K562 (cell line): ENCODE data around the gene ATXN10. TPM values are rescaled to one million over a fixed set of nuclear protein-coding genes. Genes with fewer than 3 reads are reported as not detected.

ENCODE experiments used
- BACH1 ChIP-seq: fragments of 200-800 bp; sonication (Bioruptor generic); IDR thresholded peaks from 2 replicates; pipeline ENCODE4 v1.6.1; 2016; ENCODE audit warnings: missing genetic modification characterization, missing compliant biosample characterization
- BCOR ChIP-seq: fragments of 450-650 bp; IDR thresholded peaks from 2 replicates; pipeline ENCODE4 v1.6.1; 2016
- CEBPB ChIP-seq: fragments of 450-650 bp; IDR thresholded peaks from 2 replicates; pipeline ENCODE4 v1.6.1; 2016; ENCODE audit warnings: missing genetic modification characterization, missing compliant biosample characterization
- CREM ChIP-seq: IDR thresholded peaks from 2 replicates; pipeline ENCODE4 v1.6.1; 2014; ENCODE audit warnings: antibody characterized with exemption, low read depth
- CXXC5 ChIP-seq: fragments of 250-450 bp; sonication (Bioruptor Pico); IDR thresholded peaks from 2 replicates; pipeline ENCODE4 v1.8.0; 2022; ENCODE audit warnings: inconsistent platforms, mild to moderate bottlenecking, moderate library complexity
- DNMT1 ChIP-seq: fragments of 450-650 bp; IDR thresholded peaks from 2 replicates; pipeline ENCODE4 v1.6.1; 2016; ENCODE audit warnings: antibody characterized with exemption, mild to moderate bottlenecking
- ELF1 ChIP-seq: fragments of 200-800 bp; sonication (Bioruptor generic); IDR thresholded peaks from 2 replicates; pipeline ENCODE4 v1.6.1; 2016; ENCODE audit warnings: missing genetic modification characterization, missing compliant biosample characterization
- FOXP4 ChIP-seq: sonication (generic); formaldehyde crosslinking; IDR thresholded peaks from 2 replicates; pipeline ENCODE4 v1.8.0; 2022; ENCODE audit warnings: mild to moderate bottlenecking, missing genetic modification reagents, borderline replicate concordance
- GABPA ChIP-seq: fragments of 200-800 bp; sonication (Bioruptor generic); conservative IDR thresholded peaks from 2 replicates; pipeline ENCODE4 v1.6.1; 2016; ENCODE audit warnings: low read depth, missing genetic modification characterization, missing compliant biosample characterization
- HCFC1 ChIP-seq: IDR thresholded peaks from 2 replicates; pipeline ENCODE4 v1.6.1; 2012; ENCODE audit warnings: low read depth, low read length, improper control_type of control experiment
- HNRNPLL ChIP-seq: fragments of 200-400 bp; formaldehyde crosslinking; IDR thresholded peaks from 2 replicates; pipeline ENCODE4 v1.6.1; 2017; ENCODE audit warnings: low read length, low read depth, mild to moderate bottlenecking; ENCODE audit not compliant: poor library complexity, severe bottlenecking
- MAFK ChIP-seq: IDR thresholded peaks from 2 replicates; pipeline ENCODE4 v1.6.1; 2011; ENCODE audit warnings: low read length, improper control_type of control experiment
- MXD1 ChIP-seq: fragments of 250-450 bp; sonication (Bioruptor Pico); IDR thresholded peaks from 2 replicates; pipeline ENCODE4 v1.8.0; 2021; ENCODE audit warnings: borderline replicate concordance, mild to moderate bottlenecking, moderate library complexity; ENCODE audit not compliant: poor library complexity, severe bottlenecking
- NFE2 ChIP-seq: IDR thresholded peaks from 2 replicates; pipeline ENCODE4 v1.6.1; 2014; ENCODE audit warnings: antibody characterized with exemption, low read depth
- NR2C1 ChIP-seq, 2 experiments: fragments of 450-650 bp; IDR thresholded peaks; 2 replicates each; pipeline ENCODE4 v1.6.1; 2017; ENCODE audit warnings: mild to moderate bottlenecking in 2 of 2, antibody characterized with exemption in 1 of 2, inconsistent platforms in 1 of 2, missing compliant biosample characterization in 1 of 2, missing genetic modification characterization in 1 of 2
- NRF1 ChIP-seq, 2 experiments: fragments of 450-650 bp; IDR thresholded peaks in 1 of 2; conservative IDR thresholded peaks in 1 of 2; 2 replicates each; pipeline ENCODE4 v1.6.1; 2014; ENCODE audit warnings: mild to moderate bottlenecking in 2 of 2
- RBM25 ChIP-seq: fragments of 200-400 bp; formaldehyde crosslinking; IDR thresholded peaks from 2 replicates; pipeline ENCODE4 v1.6.1; 2018; ENCODE audit warnings: low read length, low read depth, moderate library complexity; ENCODE audit not compliant: severe bottlenecking
- SAP30 ChIP-seq: fragments of 200-600 bp; sonication (generic); IDR thresholded peaks from 2 replicates; pipeline ENCODE4 v1.6.1; 2012; ENCODE audit warnings: borderline replicate concordance, low read depth, mild to moderate bottlenecking, moderate library complexity, low read length, control low read depth, inconsistent platforms; ENCODE audit not compliant: insufficient read depth, poor library complexity, severe bottlenecking
- SREBF1 ChIP-seq: fragments of 150-350 bp; IDR thresholded peaks from 2 replicates; pipeline ENCODE4 v1.6.1; 2014; ENCODE audit warnings: antibody characterized with exemption, low read depth, low read length, borderline replicate concordance
- U2AF2 ChIP-seq: fragments of 200-400 bp; formaldehyde crosslinking; optimal IDR thresholded peaks from 2 replicates; pipeline ENCODE3; 2017; ENCODE audit warnings: low read depth, mild to moderate bottlenecking, low read length
- ZNF311 ChIP-seq: fragments of 250-450 bp; sonication (Bioruptor Pico); IDR thresholded peaks from 2 replicates; pipeline ENCODE4 v1.4.0; 2020; ENCODE audit warnings: mild to moderate bottlenecking, moderate library complexity
- ZNF77 ChIP-seq: fragments of 250-450 bp; sonication (Bioruptor Pico); IDR thresholded peaks from 2 replicates; pipeline ENCODE4 v1.5.0; 2020
- polyA plus RNA-seq, 8 experiments: library from polyadenylated mRNA; depleted of rRNA in 4 of 8; stranded (reverse) in 5 of 8; unstranded in 3 of 8; fragments of >200 nt; fragmentation: Nextera tagmentation in 2 of 8; fragmentation: Illumina TruSeq in 1 of 8; extraction: Ambion mirVana in 2 of 8; extraction: Trizol in 1 of 8; gene quantifications; 2 replicates each; pipeline versions ENCODE4 v1.2.1 to v1.2.3, GENCODE V29; 2011 to 2014; ENCODE audit warnings: inconsistent platforms in 1 of 8, missing spikeins in 1 of 8
- total RNA-seq, 7 experiments: library from RNA; depleted of rRNA in 6 of 7; stranded (reverse); fragments of >200 nt in 6 of 7; fragmentation: Illumina TruSeq in 2 of 7; extraction: Trizol in 2 of 7; gene quantifications; 2 replicates each; pipeline versions ENCODE4 v1.2.1 to v1.2.3, GENCODE V29; 2011 to 2021; ENCODE audit warnings: low replicate concordance in 1 of 7
- TF ChIP-seq, protein P1 (sequence below): fragments of 250-450 bp; sonication (Bioruptor Pico); IDR thresholded peaks from 2 replicates; pipeline ENCODE4 v1.5.1; 2021; ENCODE audit warnings: mild to moderate bottlenecking
- TF ChIP-seq, protein P2 (sequence below): fragments of 250-450 bp; sonication (Bioruptor Pico); IDR thresholded peaks from 2 replicates; pipeline ENCODE4 v1.8.0; 2022; ENCODE audit warnings: moderate library complexity, mild to moderate bottlenecking, inconsistent platforms

The ATXN10 gene
- total and polyA plus RNA-seq, 9 of the 15 experiments (the other 6 are each of a cell fraction or from before 2014, with no cell fraction given): 11.5 to 190 (median 33.6) TPM

DNA sequence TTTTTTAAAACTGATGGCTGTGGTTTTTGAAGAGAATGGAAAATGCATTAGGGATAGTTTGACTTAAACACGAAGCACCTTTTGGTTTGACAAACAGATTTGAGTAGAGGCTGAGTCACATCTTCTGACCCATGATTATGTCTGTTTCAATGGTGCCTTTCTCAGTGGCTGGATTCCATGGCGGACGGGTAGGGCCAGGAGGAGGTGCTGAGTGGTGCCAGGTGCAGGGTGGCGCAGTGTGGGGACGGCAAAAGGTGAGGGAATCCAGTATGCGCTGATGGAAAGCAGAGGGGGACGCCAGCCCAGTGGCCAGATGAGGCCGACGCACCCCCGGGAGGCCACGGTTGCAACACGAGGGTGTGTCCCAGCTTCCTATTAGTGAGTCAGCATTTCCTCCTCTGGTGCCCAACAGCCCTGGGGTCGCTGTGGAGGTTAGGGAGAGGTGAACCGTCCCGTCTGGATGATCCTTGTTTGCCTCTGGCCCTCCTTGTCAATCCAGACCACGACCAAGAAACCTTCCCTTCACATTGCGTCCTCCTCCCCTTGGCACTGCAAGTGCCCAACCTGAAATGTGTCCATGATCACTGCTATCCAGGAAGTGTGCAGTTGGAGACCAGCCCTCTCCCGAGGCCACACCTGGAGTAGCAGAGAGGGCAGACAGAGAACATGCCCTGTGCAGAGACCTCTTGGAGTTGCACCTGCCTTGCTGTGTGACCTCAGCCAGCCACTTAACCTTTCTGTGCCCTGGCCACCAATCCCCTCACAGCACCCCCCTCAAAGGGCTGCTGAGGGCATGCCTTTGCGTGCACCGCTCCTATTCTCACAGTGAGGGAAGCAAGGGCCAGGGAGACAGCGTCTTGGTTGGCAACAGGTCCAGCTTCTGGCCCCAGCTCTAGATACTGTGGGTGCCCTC lies 32.5 kb upstream of the ATXN10 start (continued):
- peak in 1 of 2 experiments; percentile 50; a peak in 1 of 4 replicates for TF ChIP-seq NRF1 (conservative IDR thresholded peaks at IDR 0.05 in 1 of 2, IDR thresholded peaks at IDR 0.05 in 1 of 2)
- TF ChIP-seq DNMT1: no peak
- TF ChIP-seq GABPA (tag): 0 out of 2 replicates have a peak, but pooled peaks have one; percentile 23
- no peak for TF ChIP-seq SREBF1
- TF ChIP-seq CEBPB: peak; percentile 92
- TF ChIP-seq ZNF77 (CRISPR knock-in tag): no peak
- TF ChIP-seq, protein P1, sequence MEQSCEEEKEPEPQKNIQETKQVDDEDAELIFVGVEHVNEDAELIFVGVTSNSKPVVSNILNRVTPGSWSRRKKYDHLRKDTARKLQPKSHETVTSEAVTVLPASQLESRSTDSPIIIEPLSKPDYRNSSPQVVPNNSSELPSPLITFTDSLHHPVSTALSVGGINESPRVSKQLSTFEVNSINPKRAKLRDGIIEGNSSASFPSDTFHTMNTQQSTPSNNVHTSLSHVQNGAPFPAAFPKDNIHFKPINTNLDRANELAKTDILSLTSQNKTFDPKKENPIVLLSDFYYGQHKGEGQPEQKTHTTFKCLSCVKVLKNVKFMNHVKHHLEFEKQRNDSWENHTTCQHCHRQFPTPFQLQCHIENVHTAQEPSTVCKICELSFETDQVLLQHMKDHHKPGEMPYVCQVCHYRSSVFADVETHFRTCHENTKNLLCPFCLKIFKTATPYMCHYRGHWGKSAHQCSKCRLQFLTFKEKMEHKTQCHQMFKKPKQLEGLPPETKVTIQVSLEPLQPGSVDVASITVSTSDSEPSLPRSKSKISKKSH (CRISPR knock-in tag): no peak
- TF ChIP-seq MXD1 (CRISPR knock-in tag): no peak
- TF ChIP-seq NR2C1 (IDR thresholded peaks at IDR 0.05): no peak
- 0 out of 2 replicates have a peak, but pooled peaks have one; percentile 21 for TF ChIP-seq NR2C1 (tag; IDR thresholded peaks at IDR 0.05)
- peak; percentile 70 for TF ChIP-seq BCOR
- TF ChIP-seq FOXP4 (CRISPR knock-in tag): no peak
- peak; percentile 19 for TF ChIP-seq RBM25
- TF ChIP-seq NFE2: peak; percentile 91
- TF ChIP-seq CREM: 0 out of 2 replicates have a peak, but pooled peaks have one; percentile 6
- TF ChIP-seq BACH1: peak; percentile 82
- TF ChIP-seq, protein P2, sequence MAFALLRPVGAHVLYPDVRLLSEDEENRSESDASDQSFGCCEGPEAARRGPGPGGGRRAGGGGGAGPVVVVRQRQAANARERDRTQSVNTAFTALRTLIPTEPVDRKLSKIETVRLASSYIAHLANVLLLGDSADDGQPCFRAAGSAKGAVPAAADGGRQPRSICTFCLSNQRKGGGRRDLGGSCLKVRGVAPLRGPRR (CRISPR knock-in tag): no peak
- peak; percentile 51 for TF ChIP-seq CXXC5 (CRISPR knock-in tag)
- no peak for TF ChIP-seq HCFC1
- no peak for TF ChIP-seq ZNF311 (CRISPR knock-in tag)
- peak; percentile 81; the same call in 1 of the 2 replicates for TF ChIP-seq MAFK
- no peak for TF ChIP-seq HNRNPLL
- TF ChIP-seq U2AF2: no peak
- no peak for TF ChIP-seq SAP30
- no peak for TF ChIP-seq ELF1 (tag)
